Activated naive CD4-positive, alpha-beta T cell treated with anti-CD3 and anti-CD28 coated beads, Interleukin-2, amount 50 U/mL, for 16 hours (primary cell): ENCODE results near the gene BTRC.
A peak's percentile ranks its signal among the peaks of the same experiment; 100 is the strongest.

Experiments
- DNase-seq: peaks from one replicate; pipeline ENCODE4 v3.0.0-alpha.2; 2020

Gene BTRC

DNA sequence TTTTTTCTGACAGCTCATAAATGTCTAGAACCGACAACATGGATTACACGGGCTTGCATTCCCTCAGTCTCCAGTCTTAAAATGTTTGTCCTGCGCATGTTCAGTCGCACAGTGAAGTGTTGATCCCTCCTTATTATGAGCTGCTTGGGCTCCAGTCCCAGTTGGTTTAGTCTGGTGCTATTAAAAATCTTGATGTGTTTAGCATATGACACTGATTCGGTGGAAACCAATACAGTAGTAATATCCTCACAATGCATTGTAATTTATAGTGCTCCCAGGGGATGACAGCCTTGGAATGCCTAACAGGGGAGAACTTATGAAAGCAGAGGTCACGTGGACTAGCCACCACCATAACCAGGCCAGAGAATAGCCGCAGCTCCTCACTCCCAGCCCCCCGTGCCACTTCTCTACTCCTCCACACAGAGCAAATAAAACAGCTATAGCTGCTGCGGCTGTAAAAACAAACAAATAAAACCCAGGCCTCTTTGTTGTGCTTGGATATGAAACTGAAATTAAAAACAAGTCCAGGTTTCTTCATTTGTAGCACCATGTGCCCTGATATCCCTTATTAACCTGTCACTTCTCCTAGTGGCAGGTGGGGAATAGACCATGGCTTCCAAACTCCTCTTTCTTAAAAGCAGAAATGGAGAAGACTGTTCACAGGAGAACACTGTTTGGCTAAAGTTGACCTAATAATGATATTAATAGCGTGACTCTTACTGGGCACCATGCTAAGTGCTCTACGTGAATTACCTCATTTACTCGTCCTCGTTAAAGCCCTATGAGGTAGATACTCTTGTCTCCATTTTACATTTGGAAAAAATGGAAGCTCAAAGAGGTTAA is 241.8 kb downstream of the BTRC start:
- DNase-seq = no peak

DNA sequence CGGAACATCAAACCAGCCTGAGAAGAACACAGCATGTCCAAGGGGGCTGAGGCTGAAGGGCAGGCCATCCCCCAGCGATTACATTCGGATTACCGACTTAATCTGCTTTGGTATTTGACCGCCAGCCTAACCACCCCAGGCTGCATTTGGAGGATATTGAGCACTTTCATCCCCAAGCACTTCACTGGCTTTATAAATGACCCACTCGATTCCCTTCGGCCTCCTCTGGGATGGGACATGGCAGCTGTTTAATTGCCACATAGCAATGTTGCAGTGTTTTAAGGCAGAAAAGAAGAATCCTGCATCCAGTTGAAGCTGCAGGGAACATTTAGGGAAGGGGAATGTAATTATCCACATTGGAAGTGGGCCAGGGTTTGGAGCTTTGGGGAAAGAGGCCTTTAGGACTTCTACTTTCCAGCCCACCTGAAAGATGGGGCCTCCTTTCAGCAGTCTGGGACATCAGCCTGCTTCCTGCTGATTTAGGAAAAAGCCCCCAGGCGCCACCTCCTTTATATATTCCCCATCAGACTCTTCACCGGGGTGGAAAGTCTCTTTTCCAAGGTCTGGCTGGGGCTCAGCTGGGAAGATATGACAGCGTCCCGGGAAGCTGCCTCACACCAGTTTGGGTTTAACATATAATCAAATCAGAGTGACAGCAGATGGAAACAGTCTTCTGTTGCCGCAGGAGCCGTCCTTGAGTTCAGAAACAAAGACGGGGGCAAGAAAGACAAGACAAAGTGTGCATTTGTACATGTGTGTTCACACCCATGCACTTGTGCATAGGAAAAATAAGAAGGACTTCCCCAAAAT is 243.3 kb downstream of the BTRC start:
- DNase-seq = no peak

- no peak for DNase-seq
Measured at GRCh38 chr10:101601541-101601940, 247.6 kb downstream of the BTRC start.

DNA sequence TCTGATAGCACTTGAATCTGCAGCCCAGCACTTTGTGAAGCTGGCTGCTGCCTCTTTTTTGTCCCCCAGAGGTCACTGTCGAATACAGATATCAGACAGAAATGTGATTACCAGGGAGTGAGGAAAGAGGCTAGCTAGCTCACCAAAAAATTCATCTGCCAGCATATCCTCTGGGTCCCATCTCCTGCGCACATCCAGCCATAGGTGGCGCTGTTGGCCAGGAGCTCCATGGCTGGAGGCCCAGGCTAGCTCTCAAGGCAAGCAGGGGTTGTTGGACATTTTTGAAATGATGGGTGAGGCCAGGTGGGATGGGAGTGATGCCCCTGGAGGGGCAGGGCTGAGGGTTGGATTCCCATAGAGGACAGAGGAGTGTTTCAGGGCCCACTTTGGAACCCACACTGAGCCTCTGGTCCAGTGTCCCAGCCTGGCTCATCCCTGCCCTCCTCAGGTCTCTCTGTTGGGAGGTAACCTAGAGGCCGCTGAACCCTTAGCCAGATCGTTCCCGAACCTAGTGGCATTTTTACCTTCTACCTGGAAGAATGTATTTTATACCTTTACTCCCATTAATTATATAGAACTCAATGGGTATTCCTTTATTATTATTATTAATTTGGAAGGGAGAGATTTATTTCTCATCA is 248.9 kb downstream of the BTRC start:
- DNase-seq = peak; percentile 70
